ENCODE results near the gene MASTL. TPM values are rescaled to one million over a fixed set of nuclear protein-coding genes. Genes with fewer than 3 reads are reported as not detected.

The MASTL gene
- total RNA-seq, 1 donor from 2014 or later = 34.5 TPM

DNA sequence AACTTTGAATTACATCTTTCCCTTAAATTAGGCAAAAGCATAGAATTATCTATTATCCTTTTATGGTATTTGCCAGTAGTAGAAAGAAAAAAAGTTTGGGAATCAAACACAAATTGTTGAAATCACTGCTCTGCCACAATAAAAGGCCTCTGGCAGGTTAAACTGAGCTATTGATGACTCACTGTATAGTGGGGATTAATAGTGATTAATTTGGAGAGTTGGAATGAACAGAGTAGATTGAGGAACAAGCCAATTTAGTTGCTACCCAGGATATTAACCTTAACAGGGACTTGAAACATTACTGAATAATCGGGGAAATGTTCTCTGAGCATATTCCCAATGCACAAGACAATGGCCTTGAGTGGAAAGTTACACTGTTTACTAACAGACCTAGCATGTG lies 33.1 kb downstream of the MASTL start:
- no peak for TF ChIP-seq CTCF (conservative IDR thresholded peaks at IDR 0.05; ENCODE audit: low read depth, low read length)
- DNase-seq (ENCODE audit: low read depth) = no peak
- H3K4me3 ChIP-seq (ENCODE audit: low read depth, low read length) = no peak overlapping the region

- no peak overlapping the region for H3K4me3 ChIP-seq (ENCODE audit: low read depth, low read length)
- no peak for DNase-seq (ENCODE audit: low read depth)
- no peak for TF ChIP-seq CTCF (conservative IDR thresholded peaks at IDR 0.05; ENCODE audit: low read depth, low read length)
Observed at GRCh38 chr10:27188897-27189296, 33.7 kb downstream of the MASTL start.

GRCh38 chr10:27190508-27190907 lies 35.4 kb downstream of the MASTL start:
- no peak overlapping the region for H3K4me3 ChIP-seq (ENCODE audit: low read depth, low read length)
- no peak for TF ChIP-seq CTCF (conservative IDR thresholded peaks at IDR 0.05; ENCODE audit: low read depth, low read length)
- no peak for DNase-seq (ENCODE audit: low read depth)

GRCh38 chr10:27192284-27192683 lies 37.1 kb downstream of the MASTL start:
- H3K4me3 ChIP-seq (ENCODE audit: low read depth, low read length) = no peak overlapping the region
- DNase-seq (ENCODE audit: low read depth) = peak; percentile 85
- TF ChIP-seq CTCF (conservative IDR thresholded peaks at IDR 0.05; ENCODE audit: low read depth, low read length) = no peak

- no peak overlapping the region for H3K4me3 ChIP-seq (ENCODE audit: low read depth, low read length)
- TF ChIP-seq CTCF (conservative IDR thresholded peaks at IDR 0.05; ENCODE audit: low read depth, low read length) = no peak
- no peak for DNase-seq (ENCODE audit: low read depth)
Observed at GRCh38 chr10:27197980-27198620, 42.9 kb downstream of the MASTL start.

DNA sequence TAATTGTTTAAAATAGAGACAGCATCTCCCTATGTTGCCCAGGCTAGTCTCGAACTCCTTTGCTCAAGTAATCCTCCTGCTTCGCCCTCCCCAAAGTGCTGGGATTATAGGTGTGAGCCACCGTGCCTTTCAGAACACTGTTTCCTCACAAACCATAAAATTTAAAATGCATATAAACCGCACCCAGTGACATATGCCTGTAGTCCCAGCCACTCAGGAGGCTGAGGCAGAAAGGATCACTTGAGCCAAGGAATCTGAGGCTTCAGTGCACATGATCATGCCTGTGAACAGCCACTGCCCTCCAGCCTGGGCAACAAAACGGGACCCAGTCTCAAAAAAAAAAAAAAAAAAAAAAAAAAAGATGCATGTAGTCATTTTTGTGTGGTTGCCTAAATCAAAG lies 48.7 kb downstream of the MASTL start:
- DNase-seq (ENCODE audit: low read depth) = no peak
- H3K4me3 ChIP-seq (ENCODE audit: low read depth, low read length) = no peak overlapping the region
- TF ChIP-seq CTCF (conservative IDR thresholded peaks at IDR 0.05; ENCODE audit: low read depth, low read length) = no peak

DNA sequence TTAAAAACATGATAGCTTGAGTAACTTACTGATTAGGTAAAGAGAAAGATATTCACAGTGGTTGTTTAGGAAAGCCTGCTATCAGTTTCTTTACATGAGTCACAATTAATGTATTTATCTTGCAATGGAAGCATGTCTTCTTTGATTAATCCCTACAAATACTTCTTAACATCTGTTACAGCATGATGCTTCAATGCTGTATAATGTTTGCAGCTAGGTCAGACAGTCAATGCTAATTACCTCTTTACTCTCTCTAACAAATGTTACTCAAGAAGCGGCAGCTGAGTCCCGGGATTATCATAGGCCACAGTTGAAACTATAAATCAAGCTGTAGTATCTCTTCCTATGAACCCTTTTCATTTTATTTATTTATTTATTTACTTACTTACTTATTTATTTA lies 52.2 kb downstream of the MASTL start:
- no peak for TF ChIP-seq CTCF (conservative IDR thresholded peaks at IDR 0.05; ENCODE audit: low read depth, low read length)
- H3K4me3 ChIP-seq (ENCODE audit: low read depth, low read length) = no peak overlapping the region
- DNase-seq (ENCODE audit: low read depth) = no peak

Data from epithelial cell of proximal tubule (primary cell).